A673 (cell line): ENCODE measurements around the gene NEAT1.

Experiments used
- CTCF ChIP-seq: fragments of 300-800, 200-600 bp; sonication (generic); conservative IDR thresholded peaks from 2 replicates; pipeline ENCODE4 v1.5.1; 2017; ENCODE audit warnings: low read depth, mild to moderate bottlenecking, antibody characterized with exemption, low read length, moderate library complexity, mixed read lengths
- EZH2 ChIP-seq: fragments of 200-600 bp; sonication (generic); IDR thresholded peaks from 2 replicates; pipeline ENCODE4 v1.6.1; 2017; ENCODE audit warnings: borderline replicate concordance, low read depth, mild to moderate bottlenecking, mixed read lengths, antibody characterized with exemption, low read length; ENCODE audit not compliant: poor library complexity, severe bottlenecking

- TF ChIP-seq CTCF: no peak
- TF ChIP-seq EZH2: no peak
Observed at GRCh38 chr11:65373839-65374580, 48.6 kb upstream of the NEAT1 start.
